IMR-90 (cell line): ENCODE measurements around the gene PPP3CA.

Source experiments
- MAFK ChIP-seq: IDR thresholded peaks from 2 replicates; pipeline ENCODE4 v1.6.1; 2012; ENCODE audit warnings: low read depth, low read length, improper control_type of control experiment
- NFE2L2 ChIP-seq: fragments of 150-350 bp; IDR thresholded peaks from 2 replicates; pipeline ENCODE4 v1.6.1; 2016; ENCODE audit warnings: low read depth, mild to moderate bottlenecking, low read length
- POLR2A ChIP-seq: IDR thresholded peaks from 2 replicates; pipeline ENCODE4 v1.6.1; 2012; ENCODE audit warnings: mild to moderate bottlenecking, low read depth, low read length
- TF ChIP-seq, protein P1 (sequence below): conservative IDR thresholded peaks from 2 replicates; pipeline ENCODE4 v1.5.1; 2012; ENCODE audit warnings: mild to moderate bottlenecking, low read depth, low read length, improper control_type of control experiment

GRCh38 chr4:101192244-101192643, 155.1 kb downstream of the PPP3CA start:
- TF ChIP-seq, protein P1, sequence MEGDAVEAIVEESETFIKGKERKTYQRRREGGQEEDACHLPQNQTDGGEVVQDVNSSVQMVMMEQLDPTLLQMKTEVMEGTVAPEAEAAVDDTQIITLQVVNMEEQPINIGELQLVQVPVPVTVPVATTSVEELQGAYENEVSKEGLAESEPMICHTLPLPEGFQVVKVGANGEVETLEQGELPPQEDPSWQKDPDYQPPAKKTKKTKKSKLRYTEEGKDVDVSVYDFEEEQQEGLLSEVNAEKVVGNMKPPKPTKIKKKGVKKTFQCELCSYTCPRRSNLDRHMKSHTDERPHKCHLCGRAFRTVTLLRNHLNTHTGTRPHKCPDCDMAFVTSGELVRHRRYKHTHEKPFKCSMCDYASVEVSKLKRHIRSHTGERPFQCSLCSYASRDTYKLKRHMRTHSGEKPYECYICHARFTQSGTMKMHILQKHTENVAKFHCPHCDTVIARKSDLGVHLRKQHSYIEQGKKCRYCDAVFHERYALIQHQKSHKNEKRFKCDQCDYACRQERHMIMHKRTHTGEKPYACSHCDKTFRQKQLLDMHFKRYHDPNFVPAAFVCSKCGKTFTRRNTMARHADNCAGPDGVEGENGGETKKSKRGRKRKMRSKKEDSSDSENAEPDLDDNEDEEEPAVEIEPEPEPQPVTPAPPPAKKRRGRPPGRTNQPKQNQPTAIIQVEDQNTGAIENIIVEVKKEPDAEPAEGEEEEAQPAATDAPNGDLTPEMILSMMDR = no peak
- TF ChIP-seq MAFK (no peak), POLR2A (no peak), NFE2L2 (no peak)
